NCI-H128 (cell line): Measurements from ENCODE around the gene SOX5.
"Not testable (repeated sequence)": the region's sequence is repeated elsewhere in the genome, so short reads cannot be mapped to it uniquely, and the experiment has no call there.

ENCODE experiments used
- DNase-seq: peaks from one replicate; lab custom pipeline; 2025; ENCODE audit not compliant: unreplicated experiment; lab: John Stamatoyannopoulos, UW

SOX5 gene

GRCh38 chr12:23552417-23552816 is 397.1 kb downstream of the SOX5 start:
- no peak for DNase-seq

GRCh38 chr12:23550753-23551152 is 398.7 kb downstream of the SOX5 start:
- no peak for DNase-seq

- no peak for DNase-seq
Measured at GRCh38 chr12:23548742-23549141, 400.7 kb downstream of the SOX5 start.

GRCh38 chr12:23546756-23547155 is 402.7 kb downstream of the SOX5 start:
- no peak for DNase-seq

- no peak for DNase-seq
Measured at GRCh38 chr12:23543767-23544166, 405.7 kb downstream of the SOX5 start.

GRCh38 chr12:23542187-23542586 is 407.3 kb downstream of the SOX5 start:
- DNase-seq = no peak

GRCh38 chr12:23540572-23540971 is 408.9 kb downstream of the SOX5 start:
- no peak for DNase-seq

- no peak for DNase-seq
Measured at GRCh38 chr12:23536293-23536692, 413.2 kb downstream of the SOX5 start.

GRCh38 chr12:23535441-23535840 is 414.0 kb downstream of the SOX5 start:
- DNase-seq = no peak

- DNase-seq = no peak
Measured at GRCh38 chr12:23534196-23534595, 415.3 kb downstream of the SOX5 start.

- no peak for DNase-seq
Measured at GRCh38 chr12:23533699-23534098, 415.8 kb downstream of the SOX5 start.

GRCh38 chr12:23533265-23533664 is 416.2 kb downstream of the SOX5 start:
- DNase-seq = no peak

- no peak for DNase-seq
Measured at GRCh38 chr12:23528316-23528715, 421.2 kb downstream of the SOX5 start.

- DNase-seq = no peak
Measured at GRCh38 chr12:23525450-23526072, 423.9 kb downstream of the SOX5 start.

- DNase-seq = no peak
Measured at GRCh38 chr12:23523339-23523738, 426.1 kb downstream of the SOX5 start.

GRCh38 chr12:23519444-23519843 is 430.0 kb downstream of the SOX5 start:
- DNase-seq = not testable (repeated sequence)

GRCh38 chr12:23515785-23516184 is 433.7 kb downstream of the SOX5 start:
- DNase-seq = not testable (repeated sequence)

GRCh38 chr12:23510484-23510883 is 439.0 kb downstream of the SOX5 start:
- DNase-seq = no peak

GRCh38 chr12:23509832-23510231 is 439.6 kb downstream of the SOX5 start:
- DNase-seq = not testable (repeated sequence)

GRCh38 chr12:23507785-23508184 is 441.7 kb downstream of the SOX5 start:
- DNase-seq = not testable (repeated sequence)

- DNase-seq = not testable (repeated sequence)
Measured at GRCh38 chr12:23505736-23506135, 443.7 kb downstream of the SOX5 start.

GRCh38 chr12:23504641-23505399 is 444.6 kb downstream of the SOX5 start:
- DNase-seq = no peak

- DNase-seq = no peak
Measured at GRCh38 chr12:23504043-23504442, 445.4 kb downstream of the SOX5 start.
